ENCODE data around the gene FHOD1. TPM values are rescaled to one million over a fixed set of nuclear protein-coding genes. Genes with fewer than 3 reads are reported as not detected.
A peak's percentile ranks its signal among the peaks of the same experiment; 100 is the strongest.

Gene FHOD1
- total RNA-seq, 4 donors from 2014 or later: 6.3 to 15.6 (median 8.4) TPM

GRCh38 chr16:67245186-67245585 lies 2.1 kb downstream of the FHOD1 start:
- H3K4me3 ChIP-seq (ENCODE audit: low read depth, poor library complexity, severe bottlenecking): no peak overlapping the region
- TF ChIP-seq CTCF (IDR thresholded peaks at IDR 0.05) (no peak), POLR2A (IDR thresholded peaks at IDR 0.05) (no peak)
- intact Hi-C loops (cut with DNase I; ENCODE audit: low total_unique reads): no loop called here
- 73 to 77% methylated on average over 4 of the region's 4 CpGs for WGBS, 2 donors
- no peak for DNase-seq (ENCODE audit: low spot score in 2 of 2)

GRCh38 chr16:67244387-67245185 lies 2.7 kb downstream of the FHOD1 start:
- intact Hi-C loops (cut with DNase I; ENCODE audit: low total_unique reads): no loop called here
- no peak overlapping the region for H3K4me3 ChIP-seq (ENCODE audit: low read depth, poor library complexity, severe bottlenecking)
- WGBS, 2 donors: 16 to 30% methylated on average over 4 to 5 of the region's 5 CpGs
- DNase-seq (ENCODE audit: low spot score in 2 of 2): peak; percentile 68 to 93
- no peak for TF ChIP-seq POLR2A (IDR thresholded peaks at IDR 0.05)
- no peak for TF ChIP-seq CTCF (IDR thresholded peaks at IDR 0.05)

GRCh38 chr16:67243481-67243880 lies 3.8 kb downstream of the FHOD1 start:
- no peak for DNase-seq (ENCODE audit: low spot score in 2 of 2)
- 72 to 75% methylated on average over 4 of the region's 4 CpGs for WGBS, 2 donors
- no peak overlapping the region for H3K4me3 ChIP-seq (ENCODE audit: low read depth, poor library complexity, severe bottlenecking)
- intact Hi-C loops (cut with DNase I; ENCODE audit: low total_unique reads): no loop called here
- TF ChIP-seq CTCF (IDR thresholded peaks at IDR 0.05) (no peak), POLR2A (IDR thresholded peaks at IDR 0.05) (no peak)

GRCh38 chr16:67242138-67242730 lies 5.0 kb downstream of the FHOD1 start:
- intact Hi-C loops (cut with DNase I; ENCODE audit: low total_unique reads): no loop called here
- 83 to 84% methylated on average over 4 of the region's 4 CpGs for WGBS, 2 donors
- H3K4me3 ChIP-seq (ENCODE audit: low read depth, poor library complexity, severe bottlenecking): no peak overlapping the region
- DNase-seq (ENCODE audit: low spot score in 2 of 2): no peak
- TF ChIP-seq CTCF (IDR thresholded peaks at IDR 0.05) (no peak), POLR2A (IDR thresholded peaks at IDR 0.05) (no peak)

- intact Hi-C loops (cut with DNase I; ENCODE audit: low total_unique reads): no loop called here
- TF ChIP-seq POLR2A (IDR thresholded peaks at IDR 0.05) (no peak), CTCF (IDR thresholded peaks at IDR 0.05) (no peak)
- DNase-seq (ENCODE audit: low spot score in 2 of 2): no peak
- H3K4me3 ChIP-seq (ENCODE audit: low read depth, poor library complexity, severe bottlenecking): no peak overlapping the region
- 50 to 62% methylated on average over 9 to 10 of the region's 10 CpGs for WGBS, 2 donors
Measured at GRCh38 chr16:67241008-67241900, 6.0 kb downstream of the FHOD1 start.

All from lower leg skin (tissue), 4 donors.